SK-N-SH (cell line): ENCODE data around the gene HOMER1. TPM values are rescaled to one million over a fixed set of nuclear protein-coding genes. Genes with fewer than 3 reads are reported as not detected.

ENCODE experiments used
- CTCF ChIA-PET: fragments of 300-600, 350-600 bp; formaldehyde crosslinking; extraction: SDS; loops from one replicate; lab custom pipeline; 2021; lab: Yijun Ruan, JAX
- POLR2A ChIA-PET: fragments of 350-600 bp; sonication (Branson Sonifier 250); formaldehyde crosslinking; extraction: SDS; loops from one replicate; lab custom pipeline; 2020; ENCODE audit warnings: antibody characterized with exemption, inconsistent platforms; lab: Yijun Ruan, JAX
- DNase-seq: peaks from one replicate; pipeline ENCODE4 v3.0.0; 2012
- H2AFZ ChIP-seq: fragments of 200-600 bp; sonication (generic); 2 replicates; pipeline ENCODE4 v1.8.1; 2016; ENCODE audit warnings: antibody characterized with exemption, mild to moderate bottlenecking, low read depth
- H3F3A ChIP-seq: fragments of 200-600 bp; sonication (generic); replicated peaks from 2 replicates; pipeline ENCODE3; 2016; ENCODE audit warnings: antibody characterized with exemption, mild to moderate bottlenecking; ENCODE audit not compliant: insufficient read depth
- H3K27ac ChIP-seq, 2 experiments: fragments of 200-500 bp in 1 of 2; fragments of 200-600 bp in 1 of 2; sonication (Bioruptor generic) in 1 of 2; sonication (generic), shearing (Covaris generic) in 1 of 2; 2 replicates each; pipeline versions ENCODE4 v1.5.1 to v1.6.1; 2014 to 2016; ENCODE audit warnings: low read depth in 2 of 2, inconsistent platforms in 1 of 2, low read length in 1 of 2, mild to moderate bottlenecking in 1 of 2, mixed read lengths in 1 of 2
- H3K27me3 ChIP-seq: fragments of 200-600 bp; sonication (generic), shearing (Covaris generic); 2 replicates; pipeline ENCODE4 v1.6.1; 2016; ENCODE audit warnings: mixed run types; ENCODE audit not compliant: insufficient read depth
- H3K36me3 ChIP-seq, 2 experiments: fragments of 200-500 bp in 1 of 2; fragments of 200-600 bp in 1 of 2; sonication (Bioruptor generic) in 1 of 2; sonication (generic) in 1 of 2; replicated peaks in 1 of 2; 2 replicates each; pipeline versions ENCODE3 to v1.5.1; 2014 to 2016; ENCODE audit warnings: low read length in 1 of 2, mild to moderate bottlenecking in 1 of 2; ENCODE audit not compliant: insufficient read depth in 2 of 2, control insufficient read depth in 1 of 2
- H3K4me1 ChIP-seq, 2 experiments: fragments of 200-500 bp in 1 of 2; fragments of 200-600 bp in 1 of 2; sonication (Bioruptor generic) in 1 of 2; sonication (generic), shearing (Covaris generic) in 1 of 2; 2 replicates each; pipeline versions ENCODE4 v1.5.1 to v1.6.1; 2014 to 2016; ENCODE audit warnings: low read depth in 1 of 2, low read length in 1 of 2, mixed run types in 1 of 2; ENCODE audit not compliant: insufficient read depth in 2 of 2, control insufficient read depth in 1 of 2
- H3K4me2 ChIP-seq: fragments of 200-600 bp; sonication (generic), shearing (Covaris generic); 2 replicates; pipeline ENCODE4 v1.6.1; 2017; ENCODE audit warnings: mixed run types
- H3K4me3 ChIP-seq, 2 experiments: fragments of 200-500 bp in 1 of 2; fragments of 200-600 bp in 1 of 2; sonication (Bioruptor generic) in 1 of 2; sonication (generic), shearing (Covaris generic) in 1 of 2; 2 replicates each; pipeline versions ENCODE4 v1.5.1 to v1.8.1; 2014 to 2016; ENCODE audit warnings: low read depth in 2 of 2, inconsistent platforms in 1 of 2, low read length in 1 of 2, mild to moderate bottlenecking in 1 of 2, mixed read lengths in 1 of 2, moderate library complexity in 1 of 2
- H3K79me2 ChIP-seq: fragments of 200-600 bp; sonication (generic); 2 replicates; pipeline ENCODE4 v1.8.1; 2017; ENCODE audit warnings: mild to moderate bottlenecking; ENCODE audit not compliant: insufficient read depth
- H3K9ac ChIP-seq: fragments of 200-600 bp; sonication (generic); 2 replicates; pipeline ENCODE4 v1.6.1; 2017; ENCODE audit warnings: mixed run types
- H3K9me2 ChIP-seq: fragments of 200-600 bp; sonication (generic); 2 replicates; pipeline ENCODE4 v1.6.1; 2017; ENCODE audit warnings: mixed run types
- H3K9me3 ChIP-seq: fragments of 200-600 bp; sonication (generic); 2 replicates; pipeline ENCODE4 v1.6.1; 2017; ENCODE audit warnings: mixed run types, mild to moderate bottlenecking, moderate library complexity
- H4K20me1 ChIP-seq: fragments of 200-600 bp; sonication (generic); 2 replicates; pipeline ENCODE4 v1.6.1; 2017; ENCODE audit warnings: mild to moderate bottlenecking, mixed run types; ENCODE audit not compliant: insufficient read depth
- CTCF ChIP-seq: fragments of 200-600 bp; sonication (generic); IDR thresholded peaks from 2 replicates; pipeline ENCODE4 v1.6.1; 2017; ENCODE audit warnings: antibody characterized with exemption, mild to moderate bottlenecking, moderate library complexity
- ELF1 ChIP-seq: IDR thresholded peaks from 2 replicates; pipeline ENCODE4 v1.4.0; 2012
- FOSL2 ChIP-seq: IDR thresholded peaks from 2 replicates; pipeline ENCODE4 v1.4.0; 2012; ENCODE audit warnings: low read depth, mild to moderate bottlenecking, moderate library complexity, borderline replicate concordance
- FOXM1 ChIP-seq: IDR thresholded peaks from 2 replicates; pipeline ENCODE4 v1.4.0; 2012; ENCODE audit warnings: low read depth, mild to moderate bottlenecking
- GABPA ChIP-seq: IDR thresholded peaks from 2 replicates; pipeline ENCODE4 v1.4.0; 2012; ENCODE audit warnings: low read depth, mild to moderate bottlenecking
- IRF3 ChIP-seq: fragments of 150-350 bp; IDR thresholded peaks from 2 replicates; pipeline ENCODE4 v1.6.1; 2016; ENCODE audit warnings: mild to moderate bottlenecking, low read depth, low read length
- JUND ChIP-seq: IDR thresholded peaks from 2 replicates; pipeline ENCODE4 v1.4.0; 2012
- MAX ChIP-seq: IDR thresholded peaks from 2 replicates; pipeline ENCODE4 v1.4.0; 2012; ENCODE audit warnings: low read depth
- MXI1 ChIP-seq: IDR thresholded peaks from 2 replicates; pipeline ENCODE4 v1.6.1; 2012; ENCODE audit warnings: mild to moderate bottlenecking, low read depth, low read length, improper control_type of control experiment
- NFIC ChIP-seq: IDR thresholded peaks from 2 replicates; pipeline ENCODE4 v1.4.0; 2012; ENCODE audit warnings: borderline replicate concordance
- POLR2AphosphoS5 ChIP-seq: IDR thresholded peaks from 2 replicates; pipeline ENCODE4 v1.6.1; 2012; ENCODE audit warnings: low read depth, low read length
- RAD21 ChIP-seq: IDR thresholded peaks from 2 replicates; pipeline ENCODE4 v1.6.1; 2012; ENCODE audit warnings: mild to moderate bottlenecking, low read length
- RCOR1 ChIP-seq: fragments of 150-350 bp; IDR thresholded peaks from 2 replicates; pipeline ENCODE4 v1.6.1; 2017; ENCODE audit warnings: antibody characterized with exemption, low read length
- RFX5 ChIP-seq: IDR thresholded peaks from 2 replicates; pipeline ENCODE4 v1.6.1; 2012; ENCODE audit warnings: mild to moderate bottlenecking, improper control_type of control experiment, low read length
- RXRA ChIP-seq: IDR thresholded peaks from 2 replicates; pipeline ENCODE4 v1.4.0; 2012; ENCODE audit warnings: low read depth, mild to moderate bottlenecking, borderline replicate concordance
- SIN3A ChIP-seq: IDR thresholded peaks from 2 replicates; pipeline ENCODE4 v1.6.1; 2012; ENCODE audit warnings: low read depth, mild to moderate bottlenecking, low read length, moderate library complexity, borderline replicate concordance
- TCF12 ChIP-seq: IDR thresholded peaks from 2 replicates; pipeline ENCODE4 v1.4.0; 2012
- TEAD4 ChIP-seq: IDR thresholded peaks from 2 replicates; pipeline ENCODE4 v1.4.0; 2012; ENCODE audit warnings: mild to moderate bottlenecking, borderline replicate concordance; ENCODE audit not compliant: insufficient read depth
- YY1 ChIP-seq: IDR thresholded peaks from 2 replicates; pipeline ENCODE4 v1.4.0; 2012; ENCODE audit warnings: low read depth, mild to moderate bottlenecking
- ZBTB33 ChIP-seq: IDR thresholded peaks from 2 replicates; pipeline ENCODE4 v1.4.0; 2012; ENCODE audit warnings: low read depth, borderline replicate concordance
- WGBS: methylation state at CpG from one replicate; pipeline ENCODE4 v1.1.6; 2017; ENCODE audit warnings: low lambda C conversion rate; 5-methylcytosine and 5-hydroxymethylcytosine counted together
- polyA plus RNA-seq, 3 experiments: library from polyadenylated mRNA; depleted of rRNA; stranded (reverse); fragments of >200 nt; gene quantifications; 2 replicates each; pipeline ENCODE4 v1.2.3, GENCODE V29; 2012

The HOMER1 gene
- polyA plus RNA-seq, 1 of the 3 experiments (the other 2 are of a cell fraction): 2.2 TPM

GRCh38 chr5:79454043-79454442 lies 59.9 kb downstream of the HOMER1 start:
- Histone ChIP-seq H3K27me3 (no peaks in the 10 kb centered on the region), H3K4me3 (no peak overlapping the region), H3K9me2 (no peaks in the 10 kb centered on the region), H4K20me1 (no peaks in the 10 kb centered on the region), H3K4me1 (peaks cover 4 to 9% of the 10 kb centered on the region in 2 experiments; a peak in 3 of 4 replicates), H3K9ac (no peak overlapping the region), H3F3A (no peaks in the 10 kb centered on the region), H3K36me3 (peaks cover 0 to 3% of the 10 kb centered on the region in 2 experiments), H3K4me2 (no peak overlapping the region), H2AFZ (no peak overlapping the region), H3K27ac (no peak overlapping the region), H3K79me2 (no peaks in the 10 kb centered on the region), H3K9me3 (no peaks in the 10 kb centered on the region)
- WGBS: 40% methylated on average over 4 of the region's 4 CpGs
- POLR2A ChIA-PET: no interaction called here
- DNase-seq: peak; percentile 6
- no peak for TF ChIP-seq MXI1
- no peak for TF ChIP-seq RAD21
- peak; percentile 83 for TF ChIP-seq RCOR1
- no peak for TF ChIP-seq FOXM1
- no peak for TF ChIP-seq IRF3
- no peak for TF ChIP-seq NFIC
- no peak for TF ChIP-seq CTCF
- no peak for TF ChIP-seq MAX
- TF ChIP-seq POLR2AphosphoS5: no peak
- no peak for TF ChIP-seq GABPA
- TF ChIP-seq RFX5: no peak
- peak; percentile 36; the same call in 1 of the 2 replicates for TF ChIP-seq TCF12
- CTCF ChIA-PET: interaction anchor here (1.0 to 2.3 kb wide), 3 partner anchors 10 to 429 kb away, joined by 3 to 14 read pairs (median 10); no protein-coding TSS in a partner anchor

- Histone ChIP-seq H3K4me3 (no peak overlapping the region), H3K27me3 (no peaks in the 10 kb centered on the region), H2AFZ (no peak overlapping the region), H4K20me1 (no peaks in the 10 kb centered on the region), H3K9me3 (no peaks in the 10 kb centered on the region), H3K9ac (no peak overlapping the region), H3K4me2 (no peak overlapping the region), H3F3A (no peaks in the 10 kb centered on the region), H3K9me2 (no peaks in the 10 kb centered on the region), H3K27ac (no peak overlapping the region), H3K79me2 (no peaks in the 10 kb centered on the region), H3K4me1 (peaks cover 0 to 12% of the 10 kb centered on the region in 2 experiments; a peak in 2 of 4 replicates), H3K36me3 (peaks cover 0 to 6% of the 10 kb centered on the region in 2 experiments)
- TF ChIP-seq RCOR1 (no peak), SIN3A (no peak), ELF1 (no peak), FOSL2 (peak; percentile 9; the same call in 1 of the 2 replicates), RXRA (no peak), TEAD4 (peak; percentile 73; the same call in 1 of the 2 replicates), ZBTB33 (no peak), YY1 (no peak), JUND (no peak)
- DNase-seq: no peak
- POLR2A ChIA-PET: no interaction called here
- CTCF ChIA-PET: interaction anchor here (0.8 to 2.4 kb wide), 8 partner anchors 13 to 427 kb away, joined by 3 to 15 read pairs (median 4); no protein-coding TSS in a partner anchor
- WGBS: 56% methylated on average over 2 of the region's 2 CpGs
Observed at GRCh38 chr5:79448336-79448735, 65.6 kb downstream of the HOMER1 start.
